Inferior parietal cortex (tissue), 1 donor: ENCODE data around the gene ZNF600.
"Not testable (repeated sequence)": the region's sequence is repeated elsewhere in the genome, so short reads cannot be mapped to it uniquely, and the experiment has no call there.

Experiments used
- DNase-seq: peaks from one replicate; pipeline ENCODE4 v3.0.0-alpha.2; 2016; ENCODE audit errors: extremely low spot score

The ZNF600 gene

DNA sequence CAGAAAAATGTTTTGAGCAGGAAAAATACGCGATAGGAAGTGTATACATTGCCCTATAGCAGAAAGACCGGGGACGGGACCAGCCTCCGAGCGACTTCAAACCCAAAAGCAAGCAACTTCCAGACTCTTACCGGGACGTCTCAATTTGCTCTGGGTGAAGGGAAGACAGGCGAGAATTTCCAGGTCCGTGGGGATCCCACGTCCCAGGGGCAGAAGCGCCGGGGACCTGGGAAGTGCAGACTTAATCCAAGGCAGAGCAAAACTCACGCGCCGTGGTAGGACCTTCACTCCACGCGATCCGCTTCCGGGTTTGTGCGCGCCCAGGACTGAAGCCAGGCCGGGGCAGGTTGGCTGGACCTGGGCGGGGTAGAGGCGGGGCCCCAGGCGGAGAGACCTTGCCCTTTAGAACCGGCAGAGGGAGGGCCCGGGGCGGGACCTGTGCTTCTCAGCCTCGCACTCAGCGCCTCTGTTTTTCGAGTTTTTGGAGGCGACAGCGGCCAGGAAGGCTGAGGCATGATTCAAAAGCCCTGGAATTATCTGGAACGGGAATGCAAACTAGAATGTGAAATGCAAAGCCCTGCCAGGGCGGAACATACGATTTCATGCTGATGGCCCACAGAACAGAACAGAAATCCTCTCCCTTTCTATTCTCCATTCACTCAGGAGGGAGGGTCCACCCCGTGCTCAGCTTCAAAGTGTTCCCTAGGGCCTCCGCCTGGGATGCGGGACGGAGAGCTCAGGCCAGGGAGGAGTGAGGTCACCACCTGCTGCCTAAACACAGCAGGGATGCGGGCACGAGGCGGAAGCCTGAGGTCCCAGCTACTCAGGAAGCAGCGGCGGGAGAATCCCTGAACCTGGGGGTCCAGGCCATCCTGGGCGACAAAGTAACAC is at the start of gene ZNF600:
Gene ZNF600, minus strand, starts transcription at position 328 of the 891 bp plus-strand sequence. CDS start 7,903 bp downstream, outside the sequence.
- peak; percentile 14 for DNase-seq

DNA sequence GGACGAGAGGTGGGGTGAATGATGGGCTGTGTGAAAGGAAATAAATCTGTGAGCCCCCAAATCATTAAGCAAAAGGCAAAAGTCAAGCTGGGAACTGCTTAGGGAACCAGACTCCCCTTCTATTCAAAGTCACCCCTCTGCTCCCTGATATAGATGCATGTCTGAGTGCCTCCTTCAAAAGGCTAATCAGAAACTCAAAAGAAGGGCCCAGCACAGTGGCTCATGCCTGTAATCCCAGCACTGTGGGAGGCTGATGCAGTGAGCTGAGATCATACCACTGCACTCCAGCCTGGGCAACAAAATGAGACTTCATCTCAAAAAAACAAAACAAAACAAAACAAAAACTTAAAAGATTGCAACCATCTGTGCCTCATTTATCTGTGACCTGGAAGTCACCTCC is 47.7 kb upstream of the ZNF600 start:
- DNase-seq = not testable (repeated sequence)

DNA sequence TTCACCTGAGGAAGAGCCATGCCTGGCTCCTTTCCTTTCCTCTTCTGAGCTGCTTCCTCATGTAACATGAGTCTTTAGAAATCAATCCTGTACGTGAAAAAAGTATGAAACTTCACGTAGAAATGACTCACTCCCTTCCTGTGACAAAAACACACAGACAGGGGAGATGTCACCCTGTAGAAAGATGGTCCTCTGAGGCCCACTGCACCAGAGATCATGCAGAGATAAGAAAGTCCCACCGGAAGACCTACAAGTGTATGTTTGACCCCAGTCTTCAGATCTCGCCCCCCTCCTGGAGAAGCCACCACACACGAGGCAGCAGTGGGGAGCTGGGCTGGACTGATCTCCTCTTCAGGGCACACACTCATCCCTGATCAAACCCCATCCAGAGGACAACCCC is 47.0 kb upstream of the ZNF600 start:
- not testable (repeated sequence) for DNase-seq

DNA sequence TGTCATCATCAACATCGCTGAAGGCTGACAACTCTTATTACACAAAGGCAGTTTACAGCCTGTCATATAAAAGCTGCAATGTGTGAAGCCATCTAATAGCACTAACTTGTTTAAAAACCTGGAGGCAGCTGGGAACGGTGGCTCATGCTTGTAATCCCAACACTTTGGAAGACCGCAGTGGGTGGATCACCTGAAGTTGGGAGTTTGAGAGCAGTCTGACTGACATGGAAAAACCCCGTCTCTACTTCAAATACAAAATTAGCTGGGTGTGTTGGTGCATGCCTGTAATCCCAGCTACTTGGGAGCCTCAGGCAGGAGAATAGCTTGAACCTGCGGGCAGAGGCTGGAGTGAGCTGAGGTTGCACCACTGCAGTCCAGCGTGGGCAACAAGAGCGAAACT is 43.3 kb upstream of the ZNF600 start:
- DNase-seq = not testable (repeated sequence)

DNA sequence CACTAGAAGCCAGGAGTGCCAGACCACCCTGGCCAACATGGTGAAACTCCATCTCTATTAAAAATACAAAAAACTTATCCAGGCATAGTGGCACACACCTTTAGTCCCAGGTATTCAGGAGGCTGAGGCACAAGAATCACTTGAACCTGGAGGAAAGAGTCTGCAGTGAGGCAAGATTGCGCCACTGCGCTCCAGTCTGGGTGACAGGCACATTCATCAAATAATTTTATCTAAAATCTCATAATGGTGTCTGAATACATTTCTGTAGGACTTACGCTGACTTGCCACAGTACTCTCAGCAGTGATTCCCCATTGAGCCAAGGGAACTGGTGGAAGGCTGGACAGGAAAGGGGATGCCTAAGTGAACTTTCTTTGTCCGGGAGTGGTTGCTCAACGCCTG is 39.2 kb upstream of the ZNF600 start:
- DNase-seq = no peak

DNA sequence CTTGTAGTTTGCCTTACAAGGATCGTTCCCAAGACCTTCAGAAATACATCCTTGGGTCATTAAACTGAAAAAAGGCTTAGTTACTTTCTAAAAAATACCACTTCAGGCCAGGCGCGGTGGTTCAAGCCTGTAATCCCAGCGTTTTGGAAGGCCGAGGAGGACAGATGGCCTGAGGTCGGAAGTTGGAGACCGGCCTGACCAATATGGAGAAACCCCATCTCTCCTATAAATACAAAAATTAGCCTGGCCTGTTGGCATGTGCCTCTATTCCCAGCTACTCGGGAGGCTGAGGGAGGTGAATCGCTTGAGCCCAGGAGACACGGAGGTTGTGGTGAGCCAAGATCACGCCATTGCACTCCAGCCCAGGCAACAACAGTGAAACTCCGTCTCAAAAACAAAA is 37.1 kb upstream of the ZNF600 start:
- no peak for DNase-seq

DNA sequence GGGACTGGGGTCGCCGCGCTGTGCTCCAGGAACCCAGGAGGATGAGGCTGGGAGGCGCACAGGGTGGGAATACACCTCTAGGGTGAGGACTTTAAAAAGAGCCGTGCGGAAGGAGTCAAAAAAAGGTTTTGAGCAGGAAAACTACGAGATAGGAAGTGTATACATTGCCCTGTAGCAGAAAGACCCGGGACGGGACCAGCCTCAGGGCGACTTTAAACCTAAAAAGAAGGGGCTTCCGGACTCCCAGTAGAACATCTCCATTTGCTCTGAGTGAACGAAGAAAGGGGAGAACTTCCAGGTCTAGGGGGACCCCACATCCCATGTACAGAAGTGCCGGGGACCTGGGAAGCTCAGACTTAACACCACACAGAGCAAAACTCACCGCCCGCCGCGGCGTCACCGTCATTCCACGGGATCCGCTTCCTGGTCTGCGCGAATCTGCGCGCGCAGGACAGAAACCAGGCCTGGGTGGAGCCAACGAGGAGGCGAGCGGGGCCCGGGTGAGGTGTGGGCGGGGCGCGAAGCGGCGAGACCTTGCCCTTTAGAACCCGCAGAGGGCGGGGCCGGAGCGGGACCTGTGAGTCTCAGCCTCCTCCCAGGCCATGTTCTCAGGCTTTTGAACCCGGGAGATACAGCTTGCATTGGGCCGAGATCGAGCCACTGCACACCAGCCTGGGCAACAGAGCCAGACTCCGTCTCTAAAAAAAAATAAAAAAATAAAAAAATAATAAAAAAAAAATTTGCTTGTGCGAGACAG is 34.8 kb upstream of the ZNF600 start, which contains the start of gene ZNF28:
Gene ZNF28, minus strand, starts transcription at position 430 of the 757 bp plus-strand sequence. CDS start 3,675 bp downstream, outside the sequence.
- peak; percentile 40 for DNase-seq

DNA sequence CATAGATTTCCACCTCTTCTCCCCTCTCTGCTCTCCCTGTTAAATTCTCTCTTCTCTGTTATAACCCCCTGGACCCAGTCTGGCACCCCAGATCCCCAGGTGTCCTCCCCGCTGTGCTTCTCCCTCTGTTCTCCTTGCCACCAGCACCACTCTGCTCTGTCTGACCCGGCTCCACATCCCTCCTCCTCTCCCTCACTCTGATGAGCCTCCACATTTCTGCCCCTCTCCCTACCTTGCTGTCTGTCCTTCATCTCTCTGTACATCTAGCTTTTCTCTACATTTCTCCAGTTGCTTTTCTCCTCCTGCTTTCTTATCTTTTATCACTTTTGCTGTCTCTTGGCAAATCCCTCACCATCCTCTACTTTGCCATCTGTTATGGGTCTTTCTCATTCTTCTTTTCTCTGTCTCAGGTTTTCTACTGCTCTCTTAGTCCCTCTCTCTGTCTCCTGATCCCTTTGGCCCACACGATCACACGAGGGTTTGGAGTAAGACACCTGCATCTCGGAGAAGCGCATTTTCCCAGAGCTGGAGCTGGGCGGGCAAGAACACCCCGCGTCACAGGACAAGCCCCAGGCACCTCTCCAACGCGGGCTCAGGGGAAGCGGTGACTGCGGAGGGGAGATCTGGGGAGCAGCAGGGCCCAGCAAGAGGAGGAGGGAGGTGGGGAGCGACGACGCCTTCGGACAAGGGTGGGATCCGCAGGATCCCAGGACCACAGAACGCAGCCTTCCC is 34.0 kb upstream of the ZNF600 start:
- peak; percentile 4 for DNase-seq

DNA sequence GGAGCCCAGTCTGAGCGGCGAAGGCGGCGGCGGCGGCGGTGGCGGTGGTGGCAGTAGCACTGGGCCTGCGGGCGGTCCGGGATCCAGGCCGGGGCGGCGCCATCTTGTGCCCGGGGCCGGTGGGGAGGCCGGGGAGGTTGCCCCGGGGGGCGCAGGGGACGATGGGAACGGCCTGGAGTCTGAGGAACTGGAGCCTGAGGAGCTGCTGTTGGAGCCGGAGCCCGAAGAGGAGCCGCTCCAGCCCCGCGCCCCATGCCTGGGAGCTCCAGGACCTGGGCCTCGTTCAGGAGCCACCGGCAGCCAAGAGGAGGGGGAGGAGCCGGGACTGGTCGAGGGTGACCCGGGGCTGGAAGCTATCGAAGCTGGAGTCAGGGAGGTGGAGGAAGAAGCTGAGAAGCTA is 23.2 kb upstream of the ZNF600 start:
- no peak for DNase-seq

DNA sequence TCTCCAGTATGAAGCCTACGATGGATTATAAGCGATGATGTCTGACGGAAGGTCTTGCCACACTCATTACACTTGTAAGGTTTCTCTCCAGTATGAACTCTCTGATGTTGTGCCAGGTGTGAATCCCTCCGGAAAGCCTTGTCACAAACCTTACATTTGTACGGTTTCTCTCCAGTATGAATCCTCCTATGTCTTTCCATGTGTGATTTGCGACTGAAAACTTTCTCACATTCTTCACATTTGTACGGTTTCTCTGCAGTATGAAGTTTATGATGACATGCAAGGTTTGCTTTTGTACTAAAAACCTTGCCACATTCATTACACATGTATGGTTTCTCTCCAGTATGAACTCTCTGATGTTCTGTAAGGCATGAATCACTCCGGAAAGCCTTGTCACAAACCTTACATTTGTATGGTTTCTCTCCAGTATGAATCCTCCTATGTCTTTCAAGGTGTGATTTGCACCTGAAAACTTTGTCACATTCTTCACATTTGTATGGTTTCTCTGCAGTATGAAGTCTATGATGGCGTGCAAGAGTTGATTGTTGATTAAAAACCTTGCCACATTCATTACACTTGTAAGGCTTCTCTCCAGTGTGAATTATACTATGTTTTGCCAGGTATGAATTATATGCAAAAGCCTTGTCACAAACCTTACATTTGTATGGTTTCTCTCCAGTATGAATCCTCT is 13.5 kb upstream of the ZNF600 start:
- DNase-seq = not testable (repeated sequence)

DNA sequence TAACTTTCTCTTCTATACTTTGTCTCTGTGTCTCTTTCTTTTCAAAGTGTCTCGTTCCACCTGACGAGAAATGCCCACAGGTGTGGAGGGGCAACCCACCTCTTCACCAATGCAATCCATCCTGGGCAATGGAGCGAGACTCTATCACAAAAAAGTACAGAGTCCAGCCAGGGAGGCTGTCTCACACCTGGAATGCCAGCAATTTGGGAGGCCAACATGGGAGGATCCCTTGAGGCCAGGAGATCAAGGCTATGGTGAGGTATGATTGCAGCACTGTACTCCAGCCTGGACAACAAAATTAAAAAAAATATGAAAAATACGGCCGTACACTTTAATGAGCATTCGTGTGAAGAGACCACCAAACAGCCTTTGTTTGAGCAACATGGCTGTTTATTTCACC is 2.8 kb upstream of the ZNF600 start:
- DNase-seq = no peak

DNA sequence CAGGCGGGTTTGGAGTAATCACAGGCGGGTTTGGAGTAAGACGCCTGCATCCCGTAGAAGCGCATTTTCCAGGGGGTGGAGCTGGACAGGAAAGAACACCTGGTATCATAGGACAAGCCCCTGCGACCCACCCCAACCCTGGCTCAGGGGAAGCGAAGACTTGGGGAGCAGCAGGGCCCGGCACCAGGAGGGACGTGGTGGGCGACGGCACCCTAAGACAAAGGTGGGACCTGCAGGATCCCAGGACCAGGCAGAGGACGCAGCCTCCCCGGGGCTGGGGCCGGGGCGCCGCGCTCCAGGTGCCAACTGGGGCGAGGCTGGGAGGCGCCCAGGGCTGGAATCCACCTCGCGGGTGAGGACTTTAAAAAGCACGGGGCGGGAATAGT is 520 bp downstream of the ZNF600 start:
- no peak for DNase-seq

DNA sequence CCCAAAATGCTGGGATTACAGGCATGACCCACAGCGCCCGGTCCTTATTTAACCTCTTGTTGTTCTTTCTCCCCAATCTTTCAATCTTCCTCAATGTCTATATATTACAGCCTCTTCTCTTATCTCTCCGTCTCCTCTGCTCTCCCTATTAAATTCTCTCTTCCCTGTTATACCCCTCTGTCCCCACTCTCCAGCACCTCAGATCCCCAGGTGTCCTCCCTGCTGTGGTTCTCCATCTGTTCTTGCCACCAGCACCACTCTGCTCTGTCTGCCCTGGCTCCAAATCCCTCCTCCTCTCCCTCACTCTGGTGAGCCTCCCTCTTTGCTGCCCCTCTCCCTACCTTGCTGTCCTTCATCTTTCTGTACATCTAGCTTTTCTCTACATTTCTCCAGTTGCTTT is 1.1 kb downstream of the ZNF600 start:
- no peak for DNase-seq

DNA sequence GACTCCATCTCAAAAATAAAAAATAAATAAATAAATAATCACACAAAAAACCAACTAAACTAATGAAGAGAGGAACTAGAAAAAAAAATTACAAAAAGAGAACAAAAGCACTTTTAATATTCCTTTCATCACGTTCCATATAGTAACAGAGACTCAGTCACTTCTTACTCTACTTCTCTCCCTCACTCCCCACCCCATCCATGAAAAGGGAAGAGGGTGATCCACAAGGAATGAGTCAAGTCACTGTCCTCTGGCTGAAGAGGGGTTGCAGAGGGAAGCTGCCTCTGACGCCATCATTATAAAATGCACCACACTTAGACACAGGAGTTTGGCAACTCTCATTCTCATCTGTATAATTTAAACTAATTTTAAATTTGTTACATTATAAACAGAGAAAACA is 3.7 kb downstream of the ZNF600 start:
- not testable (repeated sequence) for DNase-seq

DNA sequence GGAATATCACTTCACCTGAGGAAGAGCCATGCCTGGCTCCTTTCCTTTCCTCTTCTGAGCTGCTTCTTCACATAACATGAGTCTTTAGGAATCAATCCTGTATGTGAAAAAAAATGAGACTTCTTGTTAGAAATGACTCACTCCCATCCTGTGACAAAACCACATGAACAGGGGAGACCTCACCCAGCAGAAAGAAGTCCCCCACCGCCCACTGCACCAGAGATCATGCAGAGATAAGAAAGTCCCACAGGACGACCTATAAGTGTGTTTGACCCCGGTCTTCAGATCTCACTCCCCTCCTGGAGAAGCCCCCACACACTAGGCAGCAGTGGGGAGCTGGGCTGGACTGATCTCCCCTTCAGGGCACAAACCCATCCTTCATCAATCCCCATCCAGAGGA is 7.8 kb downstream of the ZNF600 start:
- no peak for DNase-seq

DNA sequence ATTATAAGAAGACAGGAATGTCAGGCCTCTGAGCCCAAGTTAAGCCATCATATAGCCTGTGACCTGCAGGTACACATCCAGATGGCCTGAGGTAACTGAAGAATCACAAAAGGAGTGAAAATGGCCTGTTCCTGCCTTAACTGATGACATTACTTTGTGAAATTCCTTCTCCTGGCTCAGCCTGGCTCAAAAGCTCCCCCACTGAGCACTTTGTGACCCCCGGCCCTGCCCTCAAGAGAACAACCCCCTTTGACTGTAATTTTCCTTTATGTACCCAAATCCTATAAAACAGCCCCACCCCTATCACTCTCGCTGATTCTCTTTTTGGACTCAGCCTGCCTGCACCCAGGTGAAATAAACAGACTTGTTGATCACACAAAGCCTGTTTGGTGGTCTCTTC is 30.1 kb downstream of the ZNF600 start:
- not testable (repeated sequence) for DNase-seq

DNA sequence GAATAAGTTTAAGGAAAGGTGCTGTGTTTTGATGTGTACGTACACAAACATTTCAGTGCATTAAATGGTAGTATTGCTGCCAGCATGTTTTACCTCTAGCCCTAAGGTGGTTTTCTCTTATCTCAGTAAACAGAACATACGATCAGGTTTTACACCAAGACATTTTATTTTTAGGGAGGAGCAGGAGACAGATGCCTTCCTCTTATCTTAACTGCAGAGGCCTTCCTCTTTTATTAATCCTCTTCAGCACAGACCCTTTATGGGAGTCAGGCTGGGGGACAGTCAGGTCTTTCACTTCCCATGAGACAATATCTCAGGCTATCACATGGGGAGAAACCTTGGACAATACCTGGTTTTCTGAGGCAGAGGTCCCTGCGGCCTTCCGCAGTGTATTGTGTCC is 36.8 kb downstream of the ZNF600 start:
- DNase-seq = no peak

DNA sequence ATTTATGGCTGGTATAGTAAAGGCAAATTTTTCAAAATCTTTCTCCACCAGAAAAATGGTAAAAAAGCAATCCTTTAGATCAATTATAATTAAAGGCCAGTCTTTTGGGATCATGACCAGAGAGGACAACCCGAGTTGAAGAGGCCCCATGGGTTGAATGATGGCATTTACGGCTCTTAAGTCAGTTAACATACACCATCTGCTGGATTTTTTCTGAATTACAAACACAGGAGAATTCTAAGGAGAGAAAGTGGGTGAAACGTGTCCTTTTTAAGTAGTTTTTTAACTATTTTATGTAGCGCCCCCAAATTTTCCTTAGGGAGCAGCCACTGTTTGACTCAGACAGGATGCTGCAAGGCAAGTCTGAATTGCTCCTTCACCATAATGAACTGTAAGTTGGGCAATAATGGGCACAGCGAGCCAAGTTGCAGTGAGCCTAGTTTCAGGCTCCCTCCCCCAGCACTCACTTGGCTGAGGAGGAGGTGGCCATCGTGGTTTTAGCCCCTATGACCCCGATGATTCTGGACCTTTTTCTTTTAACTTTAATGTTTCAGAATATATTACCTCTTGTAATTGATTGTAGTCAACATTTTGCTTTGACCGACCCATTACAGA is 38.1 kb downstream of the ZNF600 start:
- DNase-seq = peak; percentile 65

DNA sequence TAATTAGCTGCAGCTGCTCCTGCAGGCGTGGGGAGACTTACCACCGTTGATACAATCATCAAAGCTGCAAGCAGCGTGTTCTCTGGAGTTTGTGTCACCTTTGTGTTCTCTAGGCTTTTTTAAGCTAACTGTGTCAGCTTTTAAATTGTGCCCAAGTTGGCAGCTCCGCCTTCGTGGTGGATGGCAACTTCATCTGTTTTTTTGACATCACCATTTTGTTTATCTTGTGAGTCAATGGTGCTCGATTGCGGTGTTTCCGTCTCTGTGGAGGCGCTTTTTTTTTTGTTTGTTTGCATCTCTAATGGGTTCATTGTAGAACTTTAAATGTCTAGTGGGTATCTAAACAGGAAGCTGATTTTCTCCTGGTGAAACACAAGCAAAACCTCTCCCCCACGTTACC is 40.7 kb downstream of the ZNF600 start:
- not testable (repeated sequence) for DNase-seq

DNA sequence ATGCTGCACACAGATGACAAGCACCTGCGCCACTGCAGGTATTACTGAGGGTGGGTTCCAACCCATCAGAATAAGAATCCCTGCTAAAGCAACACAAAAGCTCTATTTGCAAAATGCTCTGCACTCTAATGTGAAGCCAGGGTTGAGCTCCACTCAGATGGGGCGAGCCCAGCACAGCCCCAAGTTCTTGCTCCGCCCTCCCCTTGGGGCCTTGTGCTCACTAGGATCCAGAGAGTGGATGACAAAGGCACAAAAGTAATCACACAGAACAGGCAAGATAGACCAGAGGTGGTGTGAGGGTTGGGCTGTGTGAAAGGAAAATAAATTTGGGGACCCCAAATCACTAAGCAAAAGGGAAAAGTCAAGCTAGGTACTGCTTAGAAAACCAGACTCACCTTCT is 43.5 kb downstream of the ZNF600 start:
- DNase-seq = no peak

DNA sequence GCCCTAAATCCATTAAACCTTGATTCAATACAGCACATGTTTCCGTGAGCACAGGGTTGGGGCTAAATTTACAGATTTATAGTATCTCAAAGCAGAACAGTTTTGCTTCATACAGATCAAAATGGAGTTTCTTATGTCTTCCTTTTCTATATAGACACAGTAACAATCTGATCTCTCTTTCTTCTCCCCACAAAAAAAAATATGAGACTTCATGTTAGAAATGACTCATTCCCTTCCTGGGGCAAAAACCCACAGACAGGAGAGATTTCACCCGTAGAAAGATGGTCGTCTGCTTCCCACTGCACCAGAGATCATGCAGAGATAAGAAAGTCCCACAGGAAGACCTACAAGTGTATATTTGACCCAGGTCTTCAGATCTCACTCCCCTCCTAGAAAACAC is 44.1 kb downstream of the ZNF600 start:
- no peak for DNase-seq
